ENCODE results near the gene GIPR. TPM values are rescaled to one million over a fixed set of nuclear protein-coding genes. Genes with fewer than 3 reads are reported as not detected.
"Not testable (repeated sequence)": the region's sequence is repeated elsewhere in the genome, so short reads cannot be mapped to it uniquely, and the experiment has no call there.

Gene GIPR
- total RNA-seq, 1 experiment from 2014 or later, result not detected

GRCh38 chr19:45710356-45711130, 42.5 kb downstream of the GIPR start:
- H3K4me3 ChIP-seq, result no peak overlapping the region
- H3K27me3 ChIP-seq, result no peaks in the 10 kb centered on the region
- H3K9me3 ChIP-seq, result no peaks in the 10 kb centered on the region
- no peak for DNase-seq
- H3K36me3 ChIP-seq, result peaks cover 34% of the 10 kb centered on the region

GRCh38 chr19:45711851-45712698, 44.1 kb downstream of the GIPR start:
- Histone ChIP-seq H3K4me3 (no peak overlapping the region), H3K27me3 (no peaks in the 10 kb centered on the region), H3K36me3 (peaks cover 34% of the 10 kb centered on the region), H3K9me3 (no peaks in the 10 kb centered on the region)
- DNase-seq, result no peak

- Histone ChIP-seq H3K9me3 (no peaks in the 10 kb centered on the region), H3K4me3 (no peak overlapping the region), H3K36me3 (peaks cover 34% of the 10 kb centered on the region), H3K27me3 (no peaks in the 10 kb centered on the region)
- DNase-seq, result no peak
Measured at GRCh38 chr19:45712699-45713067, 44.7 kb downstream of the GIPR start.

GRCh38 chr19:45713141-45713540, 45.1 kb downstream of the GIPR start:
- no peaks in the 10 kb centered on the region for H3K9me3 ChIP-seq
- no peaks in the 10 kb centered on the region for H3K27me3 ChIP-seq
- peaks cover 33% of the 10 kb centered on the region for H3K36me3 ChIP-seq
- no peak for DNase-seq
- H3K4me3 ChIP-seq, result no peak overlapping the region

- no peak for DNase-seq
- Histone ChIP-seq H3K9me3 (no peaks in the 10 kb centered on the region), H3K36me3 (peaks cover 35% of the 10 kb centered on the region), H3K4me3 (no peak overlapping the region), H3K27me3 (no peaks in the 10 kb centered on the region)
Measured at GRCh38 chr19:45715139-45715538, 47.1 kb downstream of the GIPR start.

- Histone ChIP-seq H3K27me3 (no peaks in the 10 kb centered on the region), H3K9me3 (no peaks in the 10 kb centered on the region), H3K4me3 (peak overlapping the region; percentile 68), H3K36me3 (peaks cover 31% of the 10 kb centered on the region)
- no peak for DNase-seq
Measured at GRCh38 chr19:45716359-45717130, 48.5 kb downstream of the GIPR start.

GRCh38 chr19:45717131-45717982, 49.3 kb downstream of the GIPR start:
- H3K27me3 ChIP-seq, result no peaks in the 10 kb centered on the region
- H3K9me3 ChIP-seq, result peaks cover 2% of the 10 kb centered on the region; the same call in 1 of the 2 replicates
- peaks cover 32% of the 10 kb centered on the region for H3K36me3 ChIP-seq
- DNase-seq, result peak; percentile 100
- H3K4me3 ChIP-seq, result peak overlapping the region; percentile 68

GRCh38 chr19:45717983-45718650, 50.1 kb downstream of the GIPR start:
- Histone ChIP-seq H3K9me3 (peaks cover 2% of the 10 kb centered on the region; the same call in 1 of the 2 replicates), H3K4me3 (peak overlapping the region; percentile 68), H3K27me3 (no peaks in the 10 kb centered on the region), H3K36me3 (peaks cover 34% of the 10 kb centered on the region)
- no peak for DNase-seq

GRCh38 chr19:45720065-45720464, 52.0 kb downstream of the GIPR start:
- H3K4me3 ChIP-seq, H3K27me3 ChIP-seq, DNase-seq, H3K9me3 ChIP-seq: not testable (repeated sequence)
- H3K36me3 ChIP-seq, result peaks cover 44% of the 10 kb centered on the region

- peaks cover 13% of the 10 kb centered on the region for H3K36me3 ChIP-seq
- H3K4me3 ChIP-seq, result not testable (repeated sequence)
Measured at GRCh38 chr19:45728683-45729082, 60.7 kb downstream of the GIPR start.

GRCh38 chr19:45729800-45730290, 61.8 kb downstream of the GIPR start:
- DNase-seq, result no peak
- H3K4me3 ChIP-seq, result peak overlapping the region; percentile 82
- peaks cover 8% of the 10 kb centered on the region for H3K36me3 ChIP-seq
- no peaks in the 10 kb centered on the region for H3K27me3 ChIP-seq
- H3K9me3 ChIP-seq, result no peaks in the 10 kb centered on the region

More at GRCh38 chr19:45728683-45729082, 60.7 kb downstream of the GIPR start:
- H3K27me3 ChIP-seq, H3K9me3 ChIP-seq, DNase-seq: not testable (repeated sequence)

- DNase-seq, result peak; percentile 99
Measured at GRCh38 chr19:45730368-45731288, 62.6 kb downstream of the GIPR start, which contains the start of gene FBXO46. Gene FBXO46, minus strand, starts transcription at chr19:45730896. Its CDS starts 17,401 bp downstream, at chr19:45713495.

More at GRCh38 chr19:45730368-45731288, 62.6 kb downstream of the GIPR start, which contains the start of gene FBXO46:
- no peaks in the 10 kb centered on the region for H3K27me3 ChIP-seq
- peak within 1 kb of the TSS; percentile 82 for H3K4me3 ChIP-seq
- H3K9me3 ChIP-seq, result no peaks in the 10 kb centered on the region
- H3K36me3 ChIP-seq, result peaks cover 7% of the 10 kb centered on the region
